Measurements from ENCODE around the gene BTF3.
A peak's percentile ranks its signal among the peaks of the same experiment; 100 is the strongest.
"Not testable (repeated sequence)": the region's sequence is repeated elsewhere in the genome, so short reads cannot be mapped to it uniquely, and the experiment has no call there.

Gene BTF3

GRCh38 chr5:73486119-73486899 is 11.9 kb upstream of the BTF3 start:
- DNase-seq (ENCODE audit: low read depth): no peak

- DNase-seq (ENCODE audit: low read depth): not testable (repeated sequence)
Observed at GRCh38 chr5:73487257-73487656, 11.0 kb upstream of the BTF3 start.

GRCh38 chr5:73487815-73488214 is 10.4 kb upstream of the BTF3 start:
- DNase-seq (ENCODE audit: low read depth): no peak

GRCh38 chr5:73488806-73489205 is 9.4 kb upstream of the BTF3 start:
- DNase-seq (ENCODE audit: low read depth): no peak

GRCh38 chr5:73490088-73490487 is 8.2 kb upstream of the BTF3 start:
- no peak for DNase-seq (ENCODE audit: low read depth)

- DNase-seq (ENCODE audit: low read depth): no peak
Observed at GRCh38 chr5:73491155-73491554, 7.1 kb upstream of the BTF3 start.

- DNase-seq (ENCODE audit: low read depth): no peak
Observed at GRCh38 chr5:73493421-73493820, 4.8 kb upstream of the BTF3 start.

GRCh38 chr5:73494721-73495120 is 3.5 kb upstream of the BTF3 start:
- DNase-seq (ENCODE audit: low read depth): no peak

GRCh38 chr5:73495772-73496335 is 2.4 kb upstream of the BTF3 start:
- no peak for DNase-seq (ENCODE audit: low read depth)

- DNase-seq (ENCODE audit: low read depth): peak; percentile 38
Observed at GRCh38 chr5:73496984-73497457, 1.2 kb upstream of the BTF3 start.

GRCh38 chr5:73497497-73498056 is 665 bp upstream of the BTF3 start:
- no peak for DNase-seq (ENCODE audit: low read depth)

GRCh38 chr5:73499187-73499586 is 945 bp downstream of the BTF3 start:
- DNase-seq (ENCODE audit: low read depth): no peak

GRCh38 chr5:73499756-73500155 is 1.5 kb downstream of the BTF3 start:
- DNase-seq (ENCODE audit: low read depth): no peak

- DNase-seq (ENCODE audit: low read depth): no peak
Observed at GRCh38 chr5:73501406-73501805, 3.2 kb downstream of the BTF3 start.

GRCh38 chr5:73506459-73506955 is 8.3 kb downstream of the BTF3 start:
- DNase-seq (ENCODE audit: low read depth): no peak

GRCh38 chr5:73507062-73507461 is 8.8 kb downstream of the BTF3 start:
- DNase-seq (ENCODE audit: low read depth): no peak

GRCh38 chr5:73508521-73508920 is 10.3 kb downstream of the BTF3 start:
- not testable (repeated sequence) for DNase-seq (ENCODE audit: low read depth)

- DNase-seq (ENCODE audit: low read depth): no peak
Observed at GRCh38 chr5:73513996-73514395, 15.8 kb downstream of the BTF3 start.

GRCh38 chr5:73514418-73514817 is 16.2 kb downstream of the BTF3 start:
- no peak for DNase-seq (ENCODE audit: low read depth)

- DNase-seq (ENCODE audit: low read depth): peak; percentile 24
Observed at GRCh38 chr5:73515232-73515631, 17.0 kb downstream of the BTF3 start.

- peak; percentile 65 for DNase-seq (ENCODE audit: low read depth)
Observed at GRCh38 chr5:73519531-73520283, 21.5 kb downstream of the BTF3 start.

- DNase-seq (ENCODE audit: low read depth): no peak
Observed at GRCh38 chr5:73522989-73523388, 24.7 kb downstream of the BTF3 start.

Measured in fibroblast of gingiva (primary cell).